HepG2 (cell line): ENCODE data around the gene TRPC1. TPM values are rescaled to one million over a fixed set of nuclear protein-coding genes. Genes with fewer than 3 reads are reported as not detected.

Experiments
- GABPB1 ChIP-seq: IDR thresholded peaks from 2 replicates; pipeline ENCODE4 v1.6.1; 2016; ENCODE audit warnings: mild to moderate bottlenecking, missing genetic modification reagents, moderate library complexity, missing compliant biosample characterization
- GATA4 ChIP-seq: sonication (generic); IDR thresholded peaks from 2 replicates; pipeline ENCODE4 v1.6.1; 2016; ENCODE audit warnings: antibody characterized with exemption, low read depth, borderline replicate concordance
- HDAC6 ChIP-seq: fragments of 200-600 bp; sonication (generic); IDR thresholded peaks from 2 replicates; pipeline ENCODE4 v1.7.0; 2017; ENCODE audit warnings: mild to moderate bottlenecking, antibody characterized with exemption, low read length, low read depth
- HIVEP1 ChIP-seq: sonication (generic); formaldehyde crosslinking; IDR thresholded peaks from 2 replicates; pipeline ENCODE4 v1.4.0; 2020; ENCODE audit warnings: mild to moderate bottlenecking, missing genetic modification reagents
- MTA3 ChIP-seq: sonication (generic); formaldehyde crosslinking; IDR thresholded peaks from 2 replicates; pipeline ENCODE4 v1.4.0; 2020; ENCODE audit warnings: missing genetic modification reagents
- YY1 ChIP-seq: IDR thresholded peaks from 2 replicates; pipeline ENCODE4 v1.6.1; 2011; ENCODE audit warnings: low read length, low read depth, moderate library complexity, mild to moderate bottlenecking; ENCODE audit not compliant: insufficient read depth, insufficient replicate concordance
- ZNF225 ChIP-seq: sonication (generic); formaldehyde crosslinking; IDR thresholded peaks from 2 replicates; pipeline ENCODE4 v1.4.0; 2020; ENCODE audit warnings: mild to moderate bottlenecking, missing genetic modification reagents
- ZNF446 ChIP-seq: sonication (generic); formaldehyde crosslinking; IDR thresholded peaks from 2 replicates; pipeline ENCODE4 v1.5.0; 2020; ENCODE audit warnings: mild to moderate bottlenecking, missing genetic modification reagents
- ZNF550 ChIP-seq: sonication (generic); formaldehyde crosslinking; IDR thresholded peaks from 2 replicates; pipeline ENCODE4 v1.4.0; 2020; ENCODE audit warnings: mild to moderate bottlenecking, missing genetic modification reagents, borderline replicate concordance
- ZNF724P ChIP-seq: sonication (generic); formaldehyde crosslinking; IDR thresholded peaks from 2 replicates; pipeline ENCODE4 v1.8.0; 2022; ENCODE audit warnings: missing genetic modification reagents, borderline replicate concordance
- polyA plus RNA-seq, 8 experiments: library from polyadenylated mRNA; depleted of rRNA in 3 of 8; stranded (reverse) in 7 of 8; unstranded in 1 of 8; fragments of >200 nt; fragmentation: Illumina TruSeq in 4 of 8; extraction: Trizol in 4 of 8; gene quantifications; 2 replicates each; pipeline versions ENCODE4 v1.2.1 to v1.2.3, GENCODE V29; 2011 to 2016; ENCODE audit warnings: low read depth in 4 of 8, missing spikeins in 1 of 8, mixed read lengths in 1 of 8; ENCODE audit not compliant: insufficient read depth in 1 of 8
- total RNA-seq, 5 experiments: library from RNA; depleted of rRNA; stranded (reverse); fragments of >200 nt; fragmentation: Illumina TruSeq; extraction: Trizol; gene quantifications; 2 replicates each; pipeline ENCODE4 v1.2.3, GENCODE V29; 2016; ENCODE audit warnings: low read depth in 1 of 5
- TF ChIP-seq, protein P1 (sequence below): sonication (generic); formaldehyde crosslinking; IDR thresholded peaks from 2 replicates; pipeline ENCODE4 v1.4.0; 2020; ENCODE audit warnings: missing genetic modification reagents
- TF ChIP-seq, protein P2 (sequence below), 2 experiments: sonication (generic) in 1 of 2; formaldehyde crosslinking in 1 of 2; IDR thresholded peaks; 2 replicates each; pipeline versions ENCODE4 v1.4.0 to v1.6.1; 2016 to 2020; ENCODE audit warnings: borderline replicate concordance in 1 of 2, low read depth in 1 of 2, mild to moderate bottlenecking in 1 of 2, missing genetic modification reagents in 1 of 2
- TF ChIP-seq, protein P3 (sequence below): sonication (generic); formaldehyde crosslinking; IDR thresholded peaks from 2 replicates; pipeline ENCODE4 v1.4.0; 2020; ENCODE audit warnings: missing genetic modification reagents

Gene TRPC1
- total and polyA plus RNA-seq, 2 of the 13 experiments (the other 11 are each of a cell fraction or from before 2014, with no cell fraction given): 10.8 to 13.1 TPM

DNA sequence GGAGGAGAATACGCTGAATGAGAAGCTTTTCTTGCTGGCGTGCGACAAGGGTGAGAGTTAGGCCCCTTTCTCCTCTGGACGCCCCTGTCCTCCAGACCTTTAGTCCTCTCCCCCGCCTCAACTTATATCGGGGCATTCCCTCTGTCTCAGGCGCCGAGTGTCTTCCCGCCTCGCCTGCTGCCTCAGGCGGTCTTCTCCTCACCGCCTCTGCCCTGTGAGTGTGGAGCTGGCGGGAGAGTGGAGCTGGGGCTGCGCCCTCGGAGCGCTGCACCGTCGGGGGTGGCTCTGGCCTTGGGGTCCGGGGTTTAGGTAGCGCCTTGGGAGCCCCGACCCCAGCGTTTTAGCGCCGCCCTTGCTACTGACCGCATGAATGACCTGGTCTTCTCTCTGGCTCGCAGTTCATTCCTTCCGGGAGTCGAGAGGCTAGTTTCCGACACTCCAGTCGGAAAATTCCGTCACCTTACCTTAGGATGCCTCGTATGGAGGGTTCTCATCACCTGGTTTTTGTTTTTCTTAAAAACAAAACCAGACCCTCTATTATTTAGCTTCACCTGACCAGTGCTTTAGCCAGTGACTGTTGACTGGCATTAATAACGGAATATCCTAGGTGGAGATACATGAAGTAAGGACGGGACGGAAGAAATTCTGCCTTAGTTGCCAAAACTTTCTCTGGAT is 985 bp downstream of the TRPC1 start (continued):
- TF ChIP-seq, protein P1, sequence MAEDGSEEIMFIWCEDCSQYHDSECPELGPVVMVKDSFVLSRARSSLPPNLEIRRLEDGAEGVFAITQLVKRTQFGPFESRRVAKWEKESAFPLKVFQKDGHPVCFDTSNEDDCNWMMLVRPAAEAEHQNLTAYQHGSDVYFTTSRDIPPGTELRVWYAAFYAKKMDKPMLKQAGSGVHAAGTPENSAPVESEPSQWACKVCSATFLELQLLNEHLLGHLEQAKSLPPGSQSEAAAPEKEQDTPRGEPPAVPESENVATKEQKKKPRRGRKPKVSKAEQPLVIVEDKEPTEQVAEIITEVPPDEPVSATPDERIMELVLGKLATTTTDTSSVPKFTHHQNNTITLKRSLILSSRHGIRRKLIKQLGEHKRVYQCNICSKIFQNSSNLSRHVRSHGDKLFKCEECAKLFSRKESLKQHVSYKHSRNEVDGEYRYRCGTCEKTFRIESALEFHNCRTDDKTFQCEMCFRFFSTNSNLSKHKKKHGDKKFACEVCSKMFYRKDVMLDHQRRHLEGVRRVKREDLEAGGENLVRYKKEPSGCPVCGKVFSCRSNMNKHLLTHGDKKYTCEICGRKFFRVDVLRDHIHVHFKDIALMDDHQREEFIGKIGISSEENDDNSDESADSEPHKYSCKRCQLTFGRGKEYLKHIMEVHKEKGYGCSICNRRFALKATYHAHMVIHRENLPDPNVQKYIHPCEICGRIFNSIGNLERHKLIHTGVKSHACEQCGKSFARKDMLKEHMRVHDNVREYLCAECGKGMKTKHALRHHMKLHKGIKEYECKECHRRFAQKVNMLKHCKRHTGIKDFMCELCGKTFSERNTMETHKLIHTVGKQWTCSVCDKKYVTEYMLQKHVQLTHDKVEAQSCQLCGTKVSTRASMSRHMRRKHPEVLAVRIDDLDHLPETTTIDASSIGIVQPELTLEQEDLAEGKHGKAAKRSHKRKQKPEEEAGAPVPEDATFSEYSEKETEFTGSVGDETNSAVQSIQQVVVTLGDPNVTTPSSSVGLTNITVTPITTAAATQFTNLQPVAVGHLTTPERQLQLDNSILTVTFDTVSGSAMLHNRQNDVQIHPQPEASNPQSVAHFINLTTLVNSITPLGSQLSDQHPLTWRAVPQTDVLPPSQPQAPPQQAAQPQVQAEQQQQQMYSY (CRISPR knock-in tag): peak; percentile 77
- TF ChIP-seq MTA3 (CRISPR knock-in tag) (no peak), GABPB1 (CRISPR knock-in tag) (peak; percentile 66), ZNF724P (CRISPR knock-in tag) (no peak), ZNF550 (CRISPR knock-in tag) (no peak; the same call in 1 of the 2 replicates), ZNF225 (CRISPR knock-in tag) (peak; percentile 84; the same call in 1 of the 2 replicates), ZNF446 (CRISPR knock-in tag) (0 out of 2 replicates have a peak, but pooled peaks have one; percentile 34), HIVEP1 (CRISPR knock-in tag) (peak; percentile 65; the same call in 1 of the 2 replicates), HDAC6 (no peak), YY1 (no peak), GATA4 (no peak)
- TF ChIP-seq, protein P2, sequence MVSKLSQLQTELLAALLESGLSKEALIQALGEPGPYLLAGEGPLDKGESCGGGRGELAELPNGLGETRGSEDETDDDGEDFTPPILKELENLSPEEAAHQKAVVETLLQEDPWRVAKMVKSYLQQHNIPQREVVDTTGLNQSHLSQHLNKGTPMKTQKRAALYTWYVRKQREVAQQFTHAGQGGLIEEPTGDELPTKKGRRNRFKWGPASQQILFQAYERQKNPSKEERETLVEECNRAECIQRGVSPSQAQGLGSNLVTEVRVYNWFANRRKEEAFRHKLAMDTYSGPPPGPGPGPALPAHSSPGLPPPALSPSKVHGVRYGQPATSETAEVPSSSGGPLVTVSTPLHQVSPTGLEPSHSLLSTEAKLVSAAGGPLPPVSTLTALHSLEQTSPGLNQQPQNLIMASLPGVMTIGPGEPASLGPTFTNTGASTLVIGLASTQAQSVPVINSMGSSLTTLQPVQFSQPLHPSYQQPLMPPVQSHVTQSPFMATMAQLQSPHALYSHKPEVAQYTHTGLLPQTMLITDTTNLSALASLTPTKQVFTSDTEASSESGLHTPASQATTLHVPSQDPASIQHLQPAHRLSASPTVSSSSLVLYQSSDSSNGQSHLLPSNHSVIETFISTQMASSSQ (IDR thresholded peaks at IDR 0.05; ENCODE audit: low read depth): no peak
- TF ChIP-seq, protein P2 (CRISPR knock-in tag; IDR thresholded peaks at IDR 0.05; ENCODE audit: borderline replicate concordance): no peak
- TF ChIP-seq, protein P3, sequence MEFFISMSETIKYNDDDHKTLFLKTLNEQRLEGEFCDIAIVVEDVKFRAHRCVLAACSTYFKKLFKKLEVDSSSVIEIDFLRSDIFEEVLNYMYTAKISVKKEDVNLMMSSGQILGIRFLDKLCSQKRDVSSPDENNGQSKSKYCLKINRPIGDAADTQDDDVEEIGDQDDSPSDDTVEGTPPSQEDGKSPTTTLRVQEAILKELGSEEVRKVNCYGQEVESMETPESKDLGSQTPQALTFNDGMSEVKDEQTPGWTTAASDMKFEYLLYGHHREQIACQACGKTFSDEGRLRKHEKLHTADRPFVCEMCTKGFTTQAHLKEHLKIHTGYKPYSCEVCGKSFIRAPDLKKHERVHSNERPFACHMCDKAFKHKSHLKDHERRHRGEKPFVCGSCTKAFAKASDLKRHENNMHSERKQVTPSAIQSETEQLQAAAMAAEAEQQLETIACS (CRISPR knock-in tag): no peak
